Neural crest cell (in vitro differentiated cells): Measurements from ENCODE around the gene SRGAP2. TPM values are rescaled to one million over a fixed set of nuclear protein-coding genes. Genes with fewer than 3 reads are reported as not detected.
"Not testable (repeated sequence)": the region's sequence is repeated elsewhere in the genome, so short reads cannot be mapped to it uniquely, and the experiment has no call there.

Experiments used
- DNase-seq: peaks from one replicate; pipeline ENCODE4 v3.0.0; 2021; ENCODE audit warnings: low read depth, mixed read lengths, low spot score
- H3K27ac Mint-ChIP-seq: one replicate; pipeline ENCODE4 v1.8.0; 2021; ENCODE audit warnings: mild to moderate bottlenecking, mixed read lengths; ENCODE audit not compliant: unreplicated experiment
- H3K27me3 Mint-ChIP-seq: 2 replicates; pipeline ENCODE4 v1.8.0; 2021; ENCODE audit warnings: low read depth, mild to moderate bottlenecking, mixed read lengths
- H3K36me3 Mint-ChIP-seq: 2 replicates; pipeline ENCODE4 v1.8.0; 2021; ENCODE audit warnings: low read depth, mild to moderate bottlenecking, mixed read lengths
- H3K4me1 Mint-ChIP-seq: 2 replicates; pipeline ENCODE4 v1.8.0; 2021; ENCODE audit warnings: mixed read lengths
- H3K4me3 Mint-ChIP-seq: one replicate; pipeline ENCODE4 v1.8.0; 2021; ENCODE audit warnings: mild to moderate bottlenecking, mixed read lengths
- H3K9me3 Mint-ChIP-seq: 2 replicates; pipeline ENCODE4 v1.8.0; 2021; ENCODE audit warnings: mixed read lengths
- total RNA-seq: library from RNA; stranded (reverse); gene quantifications from 2 replicates; pipeline ENCODE4 v1.2.1, GENCODE V29; 2021

The SRGAP2 gene
- total RNA-seq, 1 donor from 2014 or later: 117 TPM

- not testable (repeated sequence) for DNase-seq, H3K4me3 Mint-ChIP-seq, H3K36me3 Mint-ChIP-seq, H3K27ac Mint-ChIP-seq, H3K4me1 Mint-ChIP-seq, H3K27me3 Mint-ChIP-seq, H3K9me3 Mint-ChIP-seq
Observed at GRCh38 chr1:206218765-206219164, 15.4 kb downstream of the SRGAP2 start.

- not testable (repeated sequence) for H3K9me3 Mint-ChIP-seq, H3K27me3 Mint-ChIP-seq, H3K4me1 Mint-ChIP-seq, H3K36me3 Mint-ChIP-seq, H3K27ac Mint-ChIP-seq, H3K4me3 Mint-ChIP-seq, DNase-seq
Observed at GRCh38 chr1:206219514-206220331, 16.4 kb downstream of the SRGAP2 start.

- H3K4me1 Mint-ChIP-seq, H3K27ac Mint-ChIP-seq, DNase-seq, H3K4me3 Mint-ChIP-seq, H3K36me3 Mint-ChIP-seq, H3K27me3 Mint-ChIP-seq, H3K9me3 Mint-ChIP-seq: not testable (repeated sequence)
Observed at GRCh38 chr1:206220332-206221000, 17.1 kb downstream of the SRGAP2 start.

- H3K36me3 Mint-ChIP-seq, DNase-seq, H3K27ac Mint-ChIP-seq, H3K27me3 Mint-ChIP-seq, H3K9me3 Mint-ChIP-seq, H3K4me1 Mint-ChIP-seq, H3K4me3 Mint-ChIP-seq: not testable (repeated sequence)
Observed at GRCh38 chr1:206221585-206221984, 18.2 kb downstream of the SRGAP2 start.

- not testable (repeated sequence) for H3K4me1 Mint-ChIP-seq, H3K27ac Mint-ChIP-seq, DNase-seq, H3K36me3 Mint-ChIP-seq, H3K4me3 Mint-ChIP-seq, H3K9me3 Mint-ChIP-seq, H3K27me3 Mint-ChIP-seq
Observed at GRCh38 chr1:206224190-206224776, 20.9 kb downstream of the SRGAP2 start.

- H3K27ac Mint-ChIP-seq, H3K4me3 Mint-ChIP-seq, H3K9me3 Mint-ChIP-seq, H3K36me3 Mint-ChIP-seq, H3K27me3 Mint-ChIP-seq, DNase-seq, H3K4me1 Mint-ChIP-seq: not testable (repeated sequence)
Observed at GRCh38 chr1:206225386-206225785, 22.0 kb downstream of the SRGAP2 start.

GRCh38 chr1:206226886-206227285, 23.5 kb downstream of the SRGAP2 start:
- H3K4me3 Mint-ChIP-seq, H3K4me1 Mint-ChIP-seq: not testable (repeated sequence)

GRCh38 chr1:206229286-206229685, 25.9 kb downstream of the SRGAP2 start:
- not testable (repeated sequence) for H3K9me3 Mint-ChIP-seq, H3K4me3 Mint-ChIP-seq, H3K4me1 Mint-ChIP-seq, DNase-seq, H3K36me3 Mint-ChIP-seq, H3K27me3 Mint-ChIP-seq, H3K27ac Mint-ChIP-seq

More at GRCh38 chr1:206226886-206227285, 23.5 kb downstream of the SRGAP2 start:
- H3K27me3 Mint-ChIP-seq, H3K36me3 Mint-ChIP-seq, DNase-seq, H3K27ac Mint-ChIP-seq, H3K9me3 Mint-ChIP-seq: not testable (repeated sequence)

GRCh38 chr1:206231989-206232388, 28.6 kb downstream of the SRGAP2 start:
- DNase-seq, H3K4me1 Mint-ChIP-seq, H3K27ac Mint-ChIP-seq, H3K27me3 Mint-ChIP-seq, H3K4me3 Mint-ChIP-seq, H3K36me3 Mint-ChIP-seq, H3K9me3 Mint-ChIP-seq: not testable (repeated sequence)

- not testable (repeated sequence) for H3K27me3 Mint-ChIP-seq, H3K9me3 Mint-ChIP-seq, DNase-seq, H3K27ac Mint-ChIP-seq, H3K4me3 Mint-ChIP-seq, H3K36me3 Mint-ChIP-seq, H3K4me1 Mint-ChIP-seq
Observed at GRCh38 chr1:206232970-206233645, 29.8 kb downstream of the SRGAP2 start.

GRCh38 chr1:206234189-206234916, 31.0 kb downstream of the SRGAP2 start:
- H3K27me3 Mint-ChIP-seq, H3K27ac Mint-ChIP-seq, DNase-seq, H3K9me3 Mint-ChIP-seq, H3K36me3 Mint-ChIP-seq, H3K4me1 Mint-ChIP-seq, H3K4me3 Mint-ChIP-seq: not testable (repeated sequence)

- not testable (repeated sequence) for H3K4me1 Mint-ChIP-seq, H3K36me3 Mint-ChIP-seq, H3K4me3 Mint-ChIP-seq, DNase-seq, H3K9me3 Mint-ChIP-seq, H3K27ac Mint-ChIP-seq, H3K27me3 Mint-ChIP-seq
Observed at GRCh38 chr1:206235190-206235589, 31.8 kb downstream of the SRGAP2 start.

- not testable (repeated sequence) for H3K4me3 Mint-ChIP-seq, H3K27me3 Mint-ChIP-seq, DNase-seq, H3K36me3 Mint-ChIP-seq, H3K9me3 Mint-ChIP-seq, H3K4me1 Mint-ChIP-seq, H3K27ac Mint-ChIP-seq
Observed at GRCh38 chr1:206240288-206240687, 36.9 kb downstream of the SRGAP2 start.
